Breast epithelium (tissue), 4 donors: ENCODE data around the gene CMKLR1. TPM values are rescaled to one million over a fixed set of nuclear protein-coding genes. Genes with fewer than 3 reads are reported as not detected.

Experiments used
- DNase-seq, 2 donors: peaks; one replicate each; pipeline ENCODE4 v3.0.0-alpha.2; 2019; ENCODE audit warnings: low spot score in 2 of 2
- H3K27ac ChIP-seq, 2 donors: fragments of 200-600 bp; sonication (generic) in 1 of 2; one replicate each; pipeline ENCODE4 v1.5.1; 2016 to 2019; ENCODE audit warnings: mild to moderate bottlenecking in 1 of 2
- H3K27me3 ChIP-seq, 2 donors: fragments of 200-600 bp; sonication (generic) in 1 of 2; one replicate each; pipeline versions ENCODE4 v1.5.1 to v1.6.0; 2017 to 2019; ENCODE audit warnings: control low read depth in 1 of 2, mild to moderate bottlenecking in 1 of 2
- H3K36me3 ChIP-seq: fragments of 200-600 bp; one replicate; pipeline ENCODE4 v1.5.1; 2019
- H3K4me1 ChIP-seq, 2 donors: fragments of 200-600 bp; sonication (generic); one replicate each; pipeline ENCODE4 v1.5.1; 2016 to 2019; ENCODE audit warnings: control low read depth in 1 of 2
- H3K4me3 ChIP-seq, 3 donors: fragments of 200-600 bp; sonication (generic); 1 replicate in 2 of 3; 2 replicates in 1 of 3; pipeline ENCODE4 v1.5.1; 2016 to 2019; ENCODE audit warnings: mild to moderate bottlenecking in 3 of 3, moderate library complexity in 2 of 3
- H3K9me3 ChIP-seq, 2 donors: fragments of 200-600 bp; sonication (generic) in 1 of 2; one replicate each; pipeline ENCODE4 v1.5.1; 2016 to 2019; ENCODE audit warnings: control low read depth in 1 of 2
- POLR2A ChIP-seq: fragments of 450-650 bp; IDR thresholded peaks from one replicate; pipeline ENCODE4 v1.6.1; 2016; ENCODE audit warnings: antibody characterized with exemption, mild to moderate bottlenecking, moderate library complexity
- POLR2AphosphoS5 ChIP-seq, 3 donors: sonication (generic); formaldehyde crosslinking; IDR thresholded peaks; one replicate each; pipeline ENCODE4 v1.6.1; 2017; ENCODE audit warnings: antibody characterized with exemption in 3 of 3
- intact Hi-C: fragments of 100-400 bp; cut with DNase I; formaldehyde crosslinking; loops from one replicate; pipeline ENCODE4 v1.15.1; 2023; ENCODE audit warnings: low total_unique reads
- total RNA-seq, 3 donors: library from RNA; depleted of rRNA; stranded (reverse); fragments of >200 nt; gene quantifications; one replicate each; pipeline ENCODE4 v1.1.0, GENCODE V29; 2016
- TF ChIP-seq, protein P1 (sequence below), 3 donors: fragments of 450-650 bp; IDR thresholded peaks; one replicate each; pipeline ENCODE4 v1.5.1; 2016 to 2017; ENCODE audit warnings: antibody characterized with exemption in 3 of 3, mild to moderate bottlenecking in 3 of 3, moderate library complexity in 3 of 3

Gene CMKLR1
- total RNA-seq, 3 donors from 2014 or later: 4.9 to 30.2 (median 9.1) TPM

DNA sequence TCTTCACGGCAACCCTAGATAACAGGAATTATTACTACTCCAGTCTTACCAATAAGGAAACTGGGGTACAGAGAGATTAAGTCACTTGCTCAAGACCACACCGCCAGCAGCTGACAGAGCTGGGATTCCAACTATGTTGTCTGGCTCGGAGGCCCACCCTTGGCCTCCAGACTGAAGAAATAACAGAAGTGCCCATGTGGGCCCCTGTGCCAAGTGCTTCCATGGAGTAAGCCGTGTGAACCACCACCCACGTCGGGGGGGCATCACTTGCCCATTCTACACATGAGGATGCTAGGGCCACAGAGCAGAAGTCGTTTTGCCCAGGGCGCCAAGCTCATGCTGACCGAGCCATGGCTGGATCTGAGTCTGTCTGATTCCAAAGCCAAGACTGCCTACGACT, 926 bp upstream of the CMKLR1 start:
- Histone ChIP-seq H3K4me3 (no peak overlapping the region), H3K9me3 (peaks cover 0 to 6% of the 10 kb centered on the region in 2 donors), H3K27ac (peak overlapping the region in 1 of 2 donors; percentile 74), H3K36me3 (no peaks in the 10 kb centered on the region), H3K4me1 (no peaks in the 10 kb centered on the region), H3K27me3 (no peaks in the 10 kb centered on the region)
- DNase-seq: no peak
- TF ChIP-seq POLR2A (no peak), POLR2AphosphoS5 (IDR thresholded peaks at IDR 0.05) (no peak)
- TF ChIP-seq, protein P1, sequence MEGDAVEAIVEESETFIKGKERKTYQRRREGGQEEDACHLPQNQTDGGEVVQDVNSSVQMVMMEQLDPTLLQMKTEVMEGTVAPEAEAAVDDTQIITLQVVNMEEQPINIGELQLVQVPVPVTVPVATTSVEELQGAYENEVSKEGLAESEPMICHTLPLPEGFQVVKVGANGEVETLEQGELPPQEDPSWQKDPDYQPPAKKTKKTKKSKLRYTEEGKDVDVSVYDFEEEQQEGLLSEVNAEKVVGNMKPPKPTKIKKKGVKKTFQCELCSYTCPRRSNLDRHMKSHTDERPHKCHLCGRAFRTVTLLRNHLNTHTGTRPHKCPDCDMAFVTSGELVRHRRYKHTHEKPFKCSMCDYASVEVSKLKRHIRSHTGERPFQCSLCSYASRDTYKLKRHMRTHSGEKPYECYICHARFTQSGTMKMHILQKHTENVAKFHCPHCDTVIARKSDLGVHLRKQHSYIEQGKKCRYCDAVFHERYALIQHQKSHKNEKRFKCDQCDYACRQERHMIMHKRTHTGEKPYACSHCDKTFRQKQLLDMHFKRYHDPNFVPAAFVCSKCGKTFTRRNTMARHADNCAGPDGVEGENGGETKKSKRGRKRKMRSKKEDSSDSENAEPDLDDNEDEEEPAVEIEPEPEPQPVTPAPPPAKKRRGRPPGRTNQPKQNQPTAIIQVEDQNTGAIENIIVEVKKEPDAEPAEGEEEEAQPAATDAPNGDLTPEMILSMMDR (IDR thresholded peaks at IDR 0.05): no peak
- intact Hi-C loops: loop anchor here (10.0 kb wide), 1 partner anchor 175 kb away; the partner anchor contains the start of gene FICD

DNA sequence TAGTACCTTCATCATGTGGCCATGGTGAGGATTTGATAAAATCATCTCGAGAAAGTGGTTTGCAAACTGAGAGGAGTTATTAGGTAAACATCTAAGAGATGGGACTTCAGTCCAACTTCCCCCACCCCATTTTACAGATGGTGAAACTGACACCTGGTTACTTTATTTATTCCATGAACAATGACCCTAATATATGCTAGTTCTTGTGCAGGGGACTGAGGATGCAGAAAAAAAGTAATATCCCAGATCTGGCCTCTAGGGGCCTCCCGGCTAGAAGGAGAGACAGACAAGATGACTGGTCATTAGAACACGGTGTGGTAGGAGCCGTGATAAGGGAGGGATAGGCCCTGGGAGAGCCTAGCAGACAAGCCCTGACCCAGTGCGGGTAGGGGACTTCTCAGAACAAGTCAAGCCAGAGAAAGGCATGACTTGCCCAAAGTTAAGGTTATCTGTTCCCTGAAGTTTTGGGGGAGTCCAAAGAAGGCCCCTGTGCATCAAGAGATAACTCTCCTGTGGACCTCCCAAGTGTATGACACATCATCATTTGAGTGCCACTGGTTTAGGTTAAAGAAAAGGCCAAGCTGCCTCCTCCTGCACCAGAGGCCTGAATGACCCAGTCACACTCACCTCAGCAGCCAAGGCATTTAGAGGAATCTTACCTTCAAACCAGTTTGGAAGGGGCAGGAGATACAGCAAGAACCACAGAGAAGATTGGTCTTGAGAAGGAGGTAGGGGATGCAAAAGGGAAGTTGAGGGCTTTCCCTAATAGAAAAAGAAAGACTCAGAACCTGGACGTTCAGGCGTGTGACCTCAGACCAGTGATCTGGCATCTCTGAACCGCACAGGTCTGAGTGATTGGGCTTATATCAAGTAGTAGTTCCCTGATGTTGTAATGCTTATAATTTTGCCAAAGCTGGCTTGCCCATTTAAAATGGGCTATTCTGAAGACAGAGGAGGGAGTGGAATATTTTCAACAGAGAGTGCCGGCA, 1.6 kb downstream of the CMKLR1 start:
- Histone ChIP-seq H3K9me3 (no peaks in the 10 kb centered on the region), H3K4me3 (peak overlapping the region in 2 of 3 donors; percentile 32 to 35), H3K36me3 (no peaks in the 10 kb centered on the region), H3K27me3 (no peaks in the 10 kb centered on the region), H3K4me1 (no peaks in the 10 kb centered on the region), H3K27ac (no peak overlapping the region)
- DNase-seq: no peak
- intact Hi-C loops: no loop called here
- TF ChIP-seq, protein P1 (IDR thresholded peaks at IDR 0.05): peak in 1 of 3 donors; percentile 19
- no peak for TF ChIP-seq POLR2AphosphoS5 (IDR thresholded peaks at IDR 0.05)

DNA sequence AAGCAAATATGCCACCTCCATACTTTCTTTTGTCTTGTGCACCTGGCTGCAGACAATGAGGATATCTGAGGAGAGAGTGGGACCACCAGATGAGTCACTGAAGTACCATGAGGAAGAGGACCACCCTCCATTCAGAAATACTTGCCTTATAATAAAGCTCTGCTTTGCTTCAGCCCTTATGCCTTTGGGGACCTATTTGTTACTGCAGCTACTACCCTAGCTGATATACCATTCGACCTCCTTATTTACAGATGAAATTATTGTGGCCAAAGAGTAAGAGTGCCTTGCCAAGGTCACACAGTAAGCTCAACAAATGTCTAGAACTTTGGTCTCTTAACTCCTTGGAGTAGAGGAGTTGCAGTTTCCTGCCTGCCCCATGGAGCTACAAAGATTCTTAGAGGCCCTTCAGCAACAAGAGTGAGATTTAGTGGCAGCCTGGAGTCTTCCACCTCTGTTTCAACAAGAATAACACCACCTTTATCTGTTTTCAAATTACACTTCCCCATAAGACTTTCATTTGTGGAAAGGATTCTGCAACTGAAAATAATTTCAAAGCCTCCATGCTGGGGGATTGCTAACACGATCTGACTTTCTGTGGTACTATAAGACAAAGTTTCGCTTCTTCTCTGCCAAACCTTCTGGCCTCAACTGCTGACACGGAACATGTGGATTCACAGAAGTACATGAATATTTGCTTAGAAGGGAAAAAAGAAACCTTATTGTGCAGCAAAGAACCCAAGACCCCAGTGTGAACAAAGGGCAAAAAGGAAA, 3.6 kb downstream of the CMKLR1 start:
- intact Hi-C loops: no loop called here
- H3K27ac ChIP-seq: no peak overlapping the region
- no peaks in the 10 kb centered on the region for H3K9me3 ChIP-seq
- no peak overlapping the region for H3K4me3 ChIP-seq
- TF ChIP-seq POLR2AphosphoS5 (IDR thresholded peaks at IDR 0.05) (no peak), POLR2A (no peak)
- TF ChIP-seq, protein P1 (IDR thresholded peaks at IDR 0.05): no peak
- no peaks in the 10 kb centered on the region for H3K4me1 ChIP-seq
- DNase-seq: no peak
- no peaks in the 10 kb centered on the region for H3K27me3 ChIP-seq
- H3K36me3 ChIP-seq: no peaks in the 10 kb centered on the region

DNA sequence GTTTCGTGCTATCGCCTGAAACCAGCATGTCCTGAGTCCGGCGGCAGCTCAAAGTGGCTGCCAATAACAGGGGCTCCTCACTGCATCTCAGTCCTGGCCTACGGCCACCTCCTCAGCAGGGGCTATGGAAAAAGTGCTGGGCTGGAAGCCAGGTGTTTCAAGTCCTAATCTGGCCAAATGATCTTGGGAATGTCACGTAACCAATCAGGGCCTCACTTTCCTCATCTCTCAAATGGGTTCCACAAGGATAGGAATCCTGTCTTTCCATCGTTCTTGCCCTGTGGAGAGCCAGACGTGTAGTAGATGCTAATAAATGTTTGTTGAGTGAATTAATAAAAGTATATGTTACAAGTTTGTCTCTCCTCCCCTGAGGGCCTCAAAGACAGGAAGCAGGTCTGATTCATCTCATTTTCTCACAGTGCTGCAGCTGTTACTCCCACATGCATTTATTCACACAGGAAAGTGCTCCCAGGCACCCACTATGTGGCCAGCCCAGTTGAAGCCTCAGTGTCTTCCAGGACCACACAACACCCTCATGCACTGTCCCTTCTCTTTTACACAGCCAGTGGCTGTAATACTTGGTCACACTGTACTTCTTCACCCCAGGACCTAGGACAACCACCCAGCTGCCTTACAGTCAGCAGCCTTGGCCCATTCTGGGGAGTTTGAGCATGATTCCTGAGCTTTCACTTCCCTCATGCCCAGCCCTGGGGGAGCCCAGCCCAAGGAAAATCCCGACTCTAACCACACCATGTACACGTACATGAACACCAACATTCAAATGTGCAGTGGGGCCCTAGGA, 5.0 kb downstream of the CMKLR1 start:
- Histone ChIP-seq H3K9me3 (no peaks in the 10 kb centered on the region), H3K4me1 (no peaks in the 10 kb centered on the region), H3K36me3 (no peaks in the 10 kb centered on the region), H3K4me3 (no peak overlapping the region), H3K27me3 (no peaks in the 10 kb centered on the region), H3K27ac (no peak overlapping the region)
- intact Hi-C loops: no loop called here
- no peak for TF ChIP-seq POLR2AphosphoS5 (IDR thresholded peaks at IDR 0.05)
- TF ChIP-seq POLR2A: no peak
- TF ChIP-seq, protein P1 (IDR thresholded peaks at IDR 0.05): no peak
- no peak for DNase-seq
